ENCODE data around the gene KIF13A.
"Not testable (repeated sequence)": the region's sequence is repeated elsewhere in the genome, so short reads cannot be mapped to it uniquely, and the experiment has no call there.

The KIF13A gene

DNA sequence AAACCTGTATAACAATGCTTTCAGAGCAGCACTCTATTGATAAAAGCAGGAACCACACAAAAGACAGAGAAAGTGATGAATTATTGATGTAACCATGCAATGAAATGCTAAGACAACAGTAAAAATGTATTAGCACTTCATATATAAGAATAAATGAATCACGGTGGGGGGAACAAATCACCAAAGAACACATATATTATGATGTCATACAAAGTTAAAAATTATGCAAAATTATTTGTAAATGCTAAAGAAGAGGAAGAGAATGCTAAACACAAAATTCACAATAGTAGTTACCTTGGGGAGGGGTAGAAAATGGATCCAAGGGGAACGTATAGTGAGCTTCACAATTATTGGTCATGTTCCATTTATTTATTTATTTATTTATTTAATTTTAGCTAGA lies 133.9 kb downstream of the KIF13A start:
- Histone ChIP-seq H3K4me3 (ENCODE audit: low read length) (no peak overlapping the region), H3K9me3 (ENCODE audit: control insufficient read depth, insufficient read depth, low read length) (no peaks in the 10 kb centered on the region), H3K27ac (ENCODE audit: low read length) (no peak overlapping the region), H3K27me3 (ENCODE audit: control insufficient read depth, insufficient read depth, low read length) (no peaks in the 10 kb centered on the region), H3K36me3 (ENCODE audit: control insufficient read depth, insufficient read depth, low read length) (no peaks in the 10 kb centered on the region), H3K4me1 (ENCODE audit: control insufficient read depth, insufficient read depth, low read length) (no peaks in the 10 kb centered on the region)
- no CpG with 5 or more reads among the region's 2 CpGs for WGBS (ENCODE audit: insufficient coverage, insufficient read length)
- DNase-seq (ENCODE audit: low read depth, low spot score), result no peak

DNA sequence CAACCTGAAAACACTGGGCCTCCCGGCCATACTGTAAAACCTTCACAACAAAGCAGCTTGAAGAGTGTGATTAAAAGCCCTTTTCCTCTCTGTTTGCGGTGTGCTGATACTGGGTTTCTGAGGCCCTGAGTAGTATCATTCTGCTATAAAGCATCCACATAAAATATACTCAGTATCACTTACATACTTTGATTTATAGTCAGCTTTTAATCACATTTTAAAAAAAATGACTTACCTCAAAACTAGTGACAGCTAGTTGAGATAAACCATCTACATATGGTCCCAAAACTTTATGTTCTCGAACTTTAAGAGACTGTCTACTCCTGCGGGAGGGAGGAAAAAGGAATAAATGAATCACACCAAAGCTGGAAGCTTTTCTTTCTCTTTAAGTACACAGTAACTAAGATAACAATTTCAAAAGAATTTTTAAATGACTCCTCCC lies 135.7 kb downstream of the KIF13A start:
- WGBS (ENCODE audit: insufficient coverage, insufficient read length), result no CpG with 5 or more reads among the region's 4 CpGs

GRCh38 chr6:17851001-17851719 lies 136.3 kb downstream of the KIF13A start:
- no peaks in the 10 kb centered on the region for H3K27me3 ChIP-seq (ENCODE audit: control insufficient read depth, insufficient read depth, low read length)
- no peak overlapping the region for H3K27ac ChIP-seq (ENCODE audit: low read length)
- H3K4me1 ChIP-seq (ENCODE audit: control insufficient read depth, insufficient read depth, low read length), result no peaks in the 10 kb centered on the region
- no peak for DNase-seq (ENCODE audit: low read depth, low spot score)
- no peak overlapping the region for H3K4me3 ChIP-seq (ENCODE audit: low read length)
- peaks cover 6% of the 10 kb centered on the region; the same call in 1 of the 2 replicates for H3K36me3 ChIP-seq (ENCODE audit: control insufficient read depth, insufficient read depth, low read length)
- no peaks in the 10 kb centered on the region for H3K9me3 ChIP-seq (ENCODE audit: control insufficient read depth, insufficient read depth, low read length)
- no CpG with 5 or more reads among the region's 3 CpGs for WGBS (ENCODE audit: insufficient coverage, insufficient read length)

More for the DNA sequence above, 135.7 kb downstream of the KIF13A start:
- Histone ChIP-seq H3K27ac (ENCODE audit: low read length) (no peak overlapping the region), H3K9me3 (ENCODE audit: control insufficient read depth, insufficient read depth, low read length) (no peaks in the 10 kb centered on the region), H3K4me1 (ENCODE audit: control insufficient read depth, insufficient read depth, low read length) (no peaks in the 10 kb centered on the region), H3K36me3 (ENCODE audit: control insufficient read depth, insufficient read depth, low read length) (peaks cover 4% of the 10 kb centered on the region; the same call in 1 of the 2 replicates), H3K27me3 (ENCODE audit: control insufficient read depth, insufficient read depth, low read length) (no peaks in the 10 kb centered on the region), H3K4me3 (ENCODE audit: low read length) (no peak overlapping the region)
- no peak for DNase-seq (ENCODE audit: low read depth, low spot score)

DNA sequence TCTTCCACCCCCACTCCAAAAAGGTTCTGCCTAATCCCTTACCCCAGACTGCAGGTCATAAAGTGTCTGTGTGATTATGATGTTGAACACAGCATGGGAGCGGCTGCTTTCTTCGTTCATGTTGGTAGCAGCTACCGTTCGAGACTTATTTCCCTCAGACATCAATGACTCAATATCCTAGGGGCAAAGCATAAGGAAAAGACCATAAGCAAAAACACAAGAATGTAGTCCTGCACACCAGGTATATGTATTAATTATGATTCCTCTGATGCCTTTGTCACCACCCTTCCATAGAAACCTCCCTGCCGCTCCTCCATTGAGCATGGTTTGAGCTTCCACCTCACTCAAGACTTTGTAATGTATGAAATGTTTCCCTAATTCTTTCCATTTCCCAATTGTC lies 137.2 kb downstream of the KIF13A start:
- DNase-seq (ENCODE audit: low read depth, low spot score), result no peak
- no peak overlapping the region for H3K27ac ChIP-seq (ENCODE audit: low read length)
- no peaks in the 10 kb centered on the region for H3K27me3 ChIP-seq (ENCODE audit: control insufficient read depth, insufficient read depth, low read length)
- H3K36me3 ChIP-seq (ENCODE audit: control insufficient read depth, insufficient read depth, low read length), result peaks cover 6% of the 10 kb centered on the region; the same call in 1 of the 2 replicates
- WGBS (ENCODE audit: insufficient coverage, insufficient read length), result no CpG with 5 or more reads among the region's 5 CpGs
- H3K4me1 ChIP-seq (ENCODE audit: control insufficient read depth, insufficient read depth, low read length), result no peaks in the 10 kb centered on the region
- H3K4me3 ChIP-seq (ENCODE audit: low read length), result no peak overlapping the region
- no peaks in the 10 kb centered on the region for H3K9me3 ChIP-seq (ENCODE audit: control insufficient read depth, insufficient read depth, low read length)

- Histone ChIP-seq H3K4me3 (ENCODE audit: low read length) (no peak overlapping the region), H3K27ac (ENCODE audit: low read length) (no peak overlapping the region), H3K27me3 (ENCODE audit: control insufficient read depth, insufficient read depth, low read length) (no peaks in the 10 kb centered on the region), H3K4me1 (ENCODE audit: control insufficient read depth, insufficient read depth, low read length) (no peaks in the 10 kb centered on the region), H3K9me3 (ENCODE audit: control insufficient read depth, insufficient read depth, low read length) (no peaks in the 10 kb centered on the region), H3K36me3 (ENCODE audit: control insufficient read depth, insufficient read depth, low read length) (peaks cover 6% of the 10 kb centered on the region; the same call in 1 of the 2 replicates)
- WGBS (ENCODE audit: insufficient coverage, insufficient read length), result no CpG with 5 or more reads among the region's 4 CpGs
- DNase-seq (ENCODE audit: low read depth, low spot score), result no peak
Measured at GRCh38 chr6:17847203-17847760, 140.2 kb downstream of the KIF13A start.

DNA sequence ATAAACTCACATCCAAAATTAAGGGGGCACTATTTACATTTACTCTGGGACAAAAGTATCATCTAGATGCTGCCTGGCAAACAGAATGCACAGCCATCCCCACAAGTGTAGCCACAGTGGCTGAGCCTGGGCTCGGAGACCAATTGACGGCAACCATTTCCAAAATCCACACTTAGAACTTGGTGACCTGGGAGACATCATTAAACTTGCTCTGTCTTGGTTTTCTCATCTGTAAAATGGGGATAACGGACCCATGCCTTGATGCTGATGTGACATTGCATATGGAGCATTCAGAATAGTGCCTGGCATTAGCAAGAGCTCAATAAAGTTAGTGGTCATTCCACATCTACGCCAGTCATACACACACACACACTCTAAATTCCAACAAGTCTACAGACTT lies 140.7 kb downstream of the KIF13A start:
- peaks cover 6% of the 10 kb centered on the region; the same call in 1 of the 2 replicates for H3K36me3 ChIP-seq (ENCODE audit: control insufficient read depth, insufficient read depth, low read length)
- no CpG with 5 or more reads among the region's 4 CpGs for WGBS (ENCODE audit: insufficient coverage, insufficient read length)
- no peaks in the 10 kb centered on the region for H3K4me1 ChIP-seq (ENCODE audit: control insufficient read depth, insufficient read depth, low read length)
- H3K27ac ChIP-seq (ENCODE audit: low read length), result no peak overlapping the region
- H3K4me3 ChIP-seq (ENCODE audit: low read length), result no peak overlapping the region
- H3K9me3 ChIP-seq (ENCODE audit: control insufficient read depth, insufficient read depth, low read length), result no peaks in the 10 kb centered on the region
- DNase-seq (ENCODE audit: low read depth, low spot score), result no peak
- no peaks in the 10 kb centered on the region for H3K27me3 ChIP-seq (ENCODE audit: control insufficient read depth, insufficient read depth, low read length)

GRCh38 chr6:17845598-17845997 lies 141.8 kb downstream of the KIF13A start:
- H3K4me3 ChIP-seq (ENCODE audit: low read length), result no peak overlapping the region
- DNase-seq (ENCODE audit: low read depth, low spot score), result no peak
- no peaks in the 10 kb centered on the region for H3K9me3 ChIP-seq (ENCODE audit: control insufficient read depth, insufficient read depth, low read length)
- no peaks in the 10 kb centered on the region for H3K27me3 ChIP-seq (ENCODE audit: control insufficient read depth, insufficient read depth, low read length)
- no peak overlapping the region for H3K27ac ChIP-seq (ENCODE audit: low read length)
- no peaks in the 10 kb centered on the region for H3K4me1 ChIP-seq (ENCODE audit: control insufficient read depth, insufficient read depth, low read length)
- WGBS (ENCODE audit: insufficient coverage, insufficient read length), result no CpG with 5 or more reads among the region's 4 CpGs
- peaks cover 6% of the 10 kb centered on the region; the same call in 1 of the 2 replicates for H3K36me3 ChIP-seq (ENCODE audit: control insufficient read depth, insufficient read depth, low read length)

- no CpG with 5 or more reads among the region's 7 CpGs for WGBS (ENCODE audit: insufficient coverage, insufficient read length)
Measured at GRCh38 chr6:17844967-17845366, 142.5 kb downstream of the KIF13A start.

DNA sequence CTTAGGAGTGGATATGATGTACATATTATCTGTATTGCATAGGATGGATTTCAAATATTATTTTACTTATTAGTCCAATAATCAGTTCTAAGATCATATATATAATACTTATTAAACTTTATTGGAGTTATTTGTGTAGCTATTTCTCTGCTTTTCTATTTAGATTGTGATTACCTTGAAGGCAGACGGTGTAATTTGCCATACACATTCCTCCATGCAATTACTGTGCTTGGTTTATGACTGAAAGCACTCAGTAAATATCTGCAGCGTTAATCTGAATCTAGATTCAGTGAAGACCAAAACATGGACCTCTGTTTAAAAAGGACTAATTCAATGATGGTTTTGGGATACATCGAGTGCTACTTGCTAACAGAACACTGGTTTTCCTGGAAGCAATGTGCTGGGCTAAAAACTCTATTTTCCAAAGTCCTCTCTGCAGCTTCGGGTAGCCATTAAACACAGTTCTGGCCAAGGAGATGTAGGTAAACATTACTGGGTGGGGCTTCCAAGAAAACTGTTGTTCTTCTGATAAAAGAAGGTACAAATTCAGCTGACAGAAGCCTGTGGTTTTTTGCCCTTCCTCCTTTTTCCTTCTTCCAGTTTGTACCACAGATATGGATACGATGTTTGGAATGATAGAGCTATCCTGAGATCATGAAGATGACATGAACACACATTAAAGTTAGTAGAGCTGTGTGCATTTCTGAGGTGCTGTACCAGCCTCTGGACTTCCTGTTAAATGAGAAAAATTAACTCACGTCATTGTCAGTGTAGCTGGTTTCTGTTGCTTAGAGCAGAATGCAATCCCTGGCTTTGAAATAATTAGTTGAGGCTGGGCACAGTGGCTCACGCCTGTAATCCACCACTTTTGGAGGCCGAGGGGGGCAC lies 144.3 kb downstream of the KIF13A start:
- DNase-seq (ENCODE audit: low read depth, low spot score), result no peak
- Histone ChIP-seq H3K4me3 (ENCODE audit: low read length) (no peak overlapping the region), H3K27ac (ENCODE audit: low read length) (no peak overlapping the region), H3K27me3 (ENCODE audit: control insufficient read depth, insufficient read depth, low read length) (no peaks in the 10 kb centered on the region), H3K9me3 (ENCODE audit: control insufficient read depth, insufficient read depth, low read length) (no peaks in the 10 kb centered on the region), H3K4me1 (ENCODE audit: control insufficient read depth, insufficient read depth, low read length) (no peaks in the 10 kb centered on the region), H3K36me3 (ENCODE audit: control insufficient read depth, insufficient read depth, low read length) (peaks cover 6% of the 10 kb centered on the region; the same call in 1 of the 2 replicates)
- no CpG with 5 or more reads among the region's 8 CpGs for WGBS (ENCODE audit: insufficient coverage, insufficient read length)

More at GRCh38 chr6:17844967-17845366, 142.5 kb downstream of the KIF13A start:
- not testable (repeated sequence) for H3K4me1 ChIP-seq (ENCODE audit: control insufficient read depth, insufficient read depth, low read length); H3K27me3 ChIP-seq (ENCODE audit: control insufficient read depth, insufficient read depth, low read length); DNase-seq (ENCODE audit: low read depth, low spot score); H3K9me3 ChIP-seq (ENCODE audit: control insufficient read depth, insufficient read depth, low read length); H3K4me3 ChIP-seq (ENCODE audit: low read length); H3K36me3 ChIP-seq (ENCODE audit: control insufficient read depth, insufficient read depth, low read length); H3K27ac ChIP-seq (ENCODE audit: low read length)

DNA sequence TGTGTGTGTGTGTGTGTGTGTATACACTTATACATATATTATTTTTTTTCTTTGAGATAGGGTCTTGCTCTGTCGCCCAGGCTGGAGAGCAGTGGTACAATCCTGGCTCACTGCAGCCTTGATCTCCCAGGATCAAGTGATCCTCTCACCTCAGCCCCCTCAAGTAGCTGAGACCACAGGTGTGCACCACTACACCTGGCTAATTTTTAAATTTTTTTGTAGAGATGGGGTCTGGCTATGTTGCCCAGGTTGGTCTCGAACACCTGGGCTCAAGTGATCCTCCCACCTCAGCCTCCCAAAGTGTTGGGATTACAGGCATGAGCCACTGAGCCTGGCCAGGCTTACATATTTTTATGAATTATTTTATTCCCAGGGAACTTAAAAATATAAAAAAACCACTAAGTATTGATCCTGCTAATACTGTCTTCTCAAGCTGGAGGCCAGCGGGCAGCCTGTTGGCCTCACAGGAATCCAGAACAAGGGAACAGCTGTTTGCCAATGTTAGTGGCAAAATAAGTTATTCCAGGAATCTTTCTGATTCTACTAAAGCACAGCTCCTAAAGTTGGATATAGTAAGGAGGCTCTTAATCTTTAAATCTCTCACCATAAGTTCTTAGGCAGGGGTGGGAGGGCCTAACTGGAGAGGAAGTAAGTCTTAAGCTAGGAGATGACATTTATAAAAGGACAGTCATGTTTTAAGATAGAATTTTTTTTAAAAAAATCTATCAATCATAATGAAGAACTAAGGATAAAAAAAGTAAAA lies 145.2 kb downstream of the KIF13A start:
- Histone ChIP-seq H3K9me3 (ENCODE audit: control insufficient read depth, insufficient read depth, low read length) (no peaks in the 10 kb centered on the region), H3K36me3 (ENCODE audit: control insufficient read depth, insufficient read depth, low read length) (peaks cover 6% of the 10 kb centered on the region; the same call in 1 of the 2 replicates), H3K27me3 (ENCODE audit: control insufficient read depth, insufficient read depth, low read length) (no peaks in the 10 kb centered on the region), H3K4me3 (ENCODE audit: low read length) (no peak overlapping the region), H3K4me1 (ENCODE audit: control insufficient read depth, insufficient read depth, low read length) (no peaks in the 10 kb centered on the region), H3K27ac (ENCODE audit: low read length) (no peak overlapping the region)
- no peak for DNase-seq (ENCODE audit: low read depth, low spot score)
- no CpG with 5 or more reads among the region's 3 CpGs for WGBS (ENCODE audit: insufficient coverage, insufficient read length)

Data from iPS DF 6.9 (cell line).